SK-N-SH (cell line): ENCODE data around the gene INSRR.

Experiments used
- EZH2phosphoT487 ChIP-seq: fragments of 200-600 bp; sonication (generic); IDR thresholded peaks from 2 replicates; pipeline ENCODE4 v1.6.1; 2017; ENCODE audit warnings: low read depth, mixed run types, mild to moderate bottlenecking, antibody characterized with exemption, moderate library complexity, borderline replicate concordance
- TAF1 ChIP-seq: IDR thresholded peaks from 2 replicates; pipeline ENCODE4 v1.6.1; 2012; ENCODE audit warnings: low read depth, mild to moderate bottlenecking, low read length, moderate library complexity, borderline replicate concordance

DNA sequence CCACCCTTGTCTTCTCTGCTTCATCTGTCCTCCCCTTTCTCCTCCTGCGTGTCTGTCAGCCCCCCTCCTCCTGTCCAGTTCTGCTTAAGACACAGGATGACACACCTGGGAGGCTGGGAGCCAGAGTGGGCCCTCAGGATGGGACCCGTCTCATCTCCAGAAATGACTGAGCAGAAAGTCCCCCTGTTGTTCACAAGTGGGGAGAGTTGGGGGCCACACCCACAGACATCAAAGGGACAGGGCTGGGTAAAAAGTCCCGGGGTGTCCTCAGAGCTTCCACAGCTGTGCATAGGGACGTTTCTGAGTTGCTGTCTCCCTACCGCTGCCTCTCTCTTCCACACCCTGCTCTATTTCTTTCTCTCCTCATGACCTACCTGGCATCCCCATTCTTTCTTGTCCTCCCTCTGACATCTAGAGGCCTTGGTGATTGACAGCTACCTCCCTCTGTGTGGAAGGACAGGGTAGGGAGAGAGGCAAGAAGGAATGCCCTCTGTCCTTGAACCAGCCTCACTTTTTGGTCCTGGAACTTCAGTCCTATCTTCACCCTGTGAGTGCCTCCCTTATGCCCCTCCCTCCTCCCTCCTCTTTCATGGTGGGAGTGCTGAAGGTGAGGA lies 22.8 kb downstream of the INSRR start:
- TF ChIP-seq EZH2phosphoT487 (no peak), TAF1 (no peak)
